GM12872 (cell line): ENCODE data around the gene IFT20.

Experiments
- CTCF ChIP-seq: IDR thresholded peaks from 3 replicates; pipeline ENCODE4 v1.5.1; 2011; ENCODE audit warnings: low read depth, mild to moderate bottlenecking, low read length, moderate library complexity; ENCODE audit not compliant: insufficient read depth

The IFT20 gene

GRCh38 chr17:28317099-28317965 is 17.9 kb downstream of the IFT20 start:
- no peak for TF ChIP-seq CTCF

- TF ChIP-seq CTCF: no peak
Observed at GRCh38 chr17:28315846-28316705, 19.2 kb downstream of the IFT20 start.

GRCh38 chr17:28313841-28314240 is 21.4 kb downstream of the IFT20 start:
- TF ChIP-seq CTCF: no peak

- TF ChIP-seq CTCF: no peak
Observed at GRCh38 chr17:28306954-28307401, 28.3 kb downstream of the IFT20 start.

- no peak for TF ChIP-seq CTCF
Observed at GRCh38 chr17:28298449-28298848, 36.8 kb downstream of the IFT20 start.

GRCh38 chr17:28295677-28296578 is 39.3 kb downstream of the IFT20 start:
- no peak for TF ChIP-seq CTCF

GRCh38 chr17:28293994-28294393 is 41.3 kb downstream of the IFT20 start:
- no peak for TF ChIP-seq CTCF
